SKM-1 treated with dmso at 0.1 percent for 144 hours (cell line): ENCODE results near the gene VSIG4.
A peak's percentile ranks its signal among the peaks of the same experiment; 100 is the strongest.
"Not testable (repeated sequence)": the region's sequence is repeated elsewhere in the genome, so short reads cannot be mapped to it uniquely, and the experiment has no call there.

Experiments
- DNase-seq: peaks from one replicate; lab custom pipeline; 2025; ENCODE audit not compliant: unreplicated experiment; lab: John Stamatoyannopoulos, UW

The VSIG4 gene, protein sequence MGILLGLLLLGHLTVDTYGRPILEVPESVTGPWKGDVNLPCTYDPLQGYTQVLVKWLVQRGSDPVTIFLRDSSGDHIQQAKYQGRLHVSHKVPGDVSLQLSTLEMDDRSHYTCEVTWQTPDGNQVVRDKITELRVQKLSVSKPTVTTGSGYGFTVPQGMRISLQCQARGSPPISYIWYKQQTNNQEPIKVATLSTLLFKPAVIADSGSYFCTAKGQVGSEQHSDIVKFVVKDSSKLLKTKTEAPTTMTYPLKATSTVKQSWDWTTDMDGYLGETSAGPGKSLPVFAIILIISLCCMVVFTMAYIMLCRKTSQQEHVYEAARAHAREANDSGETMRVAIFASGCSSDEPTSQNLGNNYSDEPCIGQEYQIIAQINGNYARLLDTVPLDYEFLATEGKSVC

DNA sequence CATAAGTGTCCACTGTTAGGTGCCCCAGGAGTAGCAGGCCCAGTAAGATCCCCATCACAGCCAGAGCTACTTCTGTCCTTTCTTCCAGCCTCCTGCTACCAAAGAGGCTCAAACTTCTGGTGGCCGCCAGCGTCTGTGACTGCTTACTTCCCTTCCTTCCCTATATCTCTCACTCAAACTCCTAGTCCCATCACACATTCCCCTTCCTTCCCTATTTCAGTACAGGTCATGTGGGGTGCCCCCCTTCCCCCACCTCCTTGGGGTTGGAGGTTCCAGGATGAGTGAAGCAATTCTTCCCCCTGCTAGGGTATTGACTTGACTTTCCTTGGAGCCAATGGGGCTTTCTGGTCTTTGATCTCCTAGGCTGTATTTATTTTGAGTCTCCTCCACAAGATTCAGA, at the start of gene VSIG4:
TSS of gene VSIG4 (minus strand) at position 137 of the 400 bp plus-strand sequence. CDS start at position 55, 82 bp downstream.
- DNase-seq, result no peak

DNA sequence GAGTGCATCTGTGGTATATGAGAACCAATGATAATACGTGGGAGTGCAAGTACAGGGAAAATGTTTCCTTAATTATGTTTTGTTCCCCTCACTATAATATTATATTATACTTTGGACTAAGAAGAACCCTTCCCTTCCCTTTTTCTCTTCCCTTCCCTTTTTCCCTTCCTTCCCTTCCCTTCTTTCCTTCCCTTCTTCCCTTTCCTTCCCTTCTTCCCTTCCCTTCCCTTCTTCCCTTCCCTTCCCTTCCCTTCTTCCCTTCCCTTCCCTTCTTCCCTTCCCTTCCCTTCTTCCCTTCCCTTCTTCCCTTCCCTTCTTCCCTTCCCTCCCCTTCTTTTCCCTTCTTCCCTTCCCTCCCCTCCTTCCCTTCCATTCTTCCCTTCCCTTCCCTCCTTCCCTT, 36.9 kb upstream of the VSIG4 start:
- DNase-seq, result no peak

DNA sequence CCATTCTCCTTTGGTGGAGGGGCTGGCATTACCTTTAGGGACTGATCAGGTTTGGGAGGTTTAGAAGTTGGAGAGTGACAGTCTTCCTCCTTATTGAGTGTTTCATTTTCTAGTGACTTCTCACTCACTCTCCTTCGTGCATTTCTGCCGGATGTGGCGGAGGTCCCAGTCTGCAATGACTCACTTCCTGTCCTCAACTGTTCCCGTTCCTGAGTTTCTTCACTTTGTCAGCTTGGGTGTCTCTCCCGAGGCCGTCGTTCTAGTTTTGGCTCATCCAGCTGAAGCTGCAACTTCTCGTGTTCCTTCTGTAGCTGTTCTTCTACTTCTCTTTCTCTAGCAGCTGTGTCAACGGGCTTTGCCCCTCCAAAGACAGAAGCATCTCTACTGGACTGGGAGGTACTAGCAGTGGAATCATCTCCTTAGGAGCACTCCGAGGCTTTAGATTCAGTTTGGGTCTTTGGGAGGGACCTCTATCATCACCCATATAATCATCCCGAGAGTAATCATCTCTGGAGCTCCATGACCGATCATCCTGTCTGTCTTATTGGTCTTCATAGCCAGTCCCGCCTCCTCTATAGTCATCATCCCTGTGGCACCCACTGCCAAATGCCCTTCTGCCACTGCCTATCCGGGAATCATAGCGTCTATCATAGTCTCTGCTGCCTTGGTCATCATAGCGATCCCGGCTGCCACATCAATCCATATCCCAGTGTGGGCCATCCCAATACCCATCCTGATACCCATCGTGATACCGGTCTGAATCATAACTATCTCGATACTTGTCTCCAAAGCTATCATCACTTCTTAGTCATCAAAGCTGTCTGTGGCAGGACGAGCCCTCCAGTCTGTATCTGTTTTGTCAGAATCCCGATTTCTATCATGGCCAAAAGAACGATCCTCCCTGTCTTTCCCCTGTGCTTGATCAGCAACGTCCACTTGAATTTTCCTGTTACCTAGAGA, 35.3 kb upstream of the VSIG4 start:
- DNase-seq, result peak; percentile 68

DNA sequence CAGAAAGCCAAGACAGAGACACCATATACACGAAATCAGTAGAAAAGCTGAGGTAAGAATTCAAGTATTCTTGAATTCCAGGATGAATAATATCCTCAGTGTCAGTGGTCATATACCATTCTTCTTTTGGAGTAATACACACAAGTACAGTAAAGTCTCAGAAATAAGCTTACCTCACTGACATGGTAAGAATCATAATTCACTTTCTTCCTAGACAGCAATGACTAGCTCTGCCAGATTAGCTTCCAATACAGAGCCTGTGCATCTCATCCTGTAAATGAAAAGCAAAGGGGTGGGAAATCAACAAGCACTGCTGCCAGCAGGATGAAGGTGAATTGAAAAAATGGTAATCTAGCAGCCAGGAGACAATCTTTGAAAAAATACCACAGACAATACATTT, 31.2 kb upstream of the VSIG4 start:
- no peak for DNase-seq

DNA sequence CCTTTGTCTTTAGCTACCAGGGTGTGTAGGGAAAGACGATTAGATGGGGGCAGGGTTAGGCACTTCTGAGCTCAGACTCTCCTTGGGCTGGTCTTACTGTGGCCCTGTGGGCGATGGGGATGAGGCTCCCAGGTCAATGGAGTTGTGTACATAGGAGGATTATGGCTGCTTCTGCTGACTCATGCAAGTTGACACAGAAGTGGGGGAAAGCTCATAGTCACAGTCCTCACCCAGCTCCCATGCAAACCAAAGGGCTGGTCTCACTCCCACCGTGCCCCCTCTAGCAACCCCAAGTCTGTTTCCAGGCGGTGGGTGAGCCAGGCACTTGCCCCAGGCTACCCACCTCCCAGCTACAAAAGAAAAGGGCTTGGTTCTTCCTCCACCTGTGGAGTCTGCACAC, 24.4 kb upstream of the VSIG4 start:
- DNase-seq, result no peak

DNA sequence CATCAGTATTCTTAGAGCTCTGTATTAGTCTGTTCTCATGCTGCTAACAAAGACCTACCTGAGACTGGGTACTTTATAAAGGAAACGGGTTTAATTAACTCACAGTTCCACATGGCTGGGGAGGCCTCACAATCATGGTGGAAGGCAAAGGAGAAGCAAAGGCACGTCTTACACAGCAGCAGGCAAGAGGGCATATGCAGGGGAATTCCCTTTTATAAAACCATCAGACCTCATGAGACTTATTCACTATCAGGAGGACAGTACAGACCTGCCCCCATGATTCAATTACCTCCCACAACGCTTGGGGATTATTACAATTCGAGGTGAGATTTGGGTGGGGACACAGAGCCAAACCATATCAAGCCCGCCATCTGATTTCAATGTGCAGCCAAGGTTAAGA, 17.1 kb upstream of the VSIG4 start:
- not testable (repeated sequence) for DNase-seq

DNA sequence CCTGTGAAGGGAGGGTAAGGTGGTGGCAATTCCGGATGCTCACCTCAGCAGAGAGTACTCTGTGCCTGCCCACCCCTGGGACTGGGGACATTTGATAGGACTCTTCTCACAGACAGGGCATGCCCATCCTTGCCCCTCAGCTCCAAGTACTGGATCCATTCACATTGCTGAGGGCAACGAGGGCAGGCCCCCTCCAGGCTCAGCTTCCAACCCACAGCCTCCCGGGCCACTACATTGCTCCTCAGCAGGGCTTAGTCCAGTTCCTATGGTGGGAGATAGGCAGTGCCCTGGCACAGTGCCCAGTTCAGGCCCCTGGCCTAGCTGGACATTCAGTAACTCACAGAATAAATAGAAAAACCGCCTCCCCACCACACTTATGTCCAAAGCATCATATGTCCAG, 15.1 kb upstream of the VSIG4 start:
- no peak for DNase-seq

DNA sequence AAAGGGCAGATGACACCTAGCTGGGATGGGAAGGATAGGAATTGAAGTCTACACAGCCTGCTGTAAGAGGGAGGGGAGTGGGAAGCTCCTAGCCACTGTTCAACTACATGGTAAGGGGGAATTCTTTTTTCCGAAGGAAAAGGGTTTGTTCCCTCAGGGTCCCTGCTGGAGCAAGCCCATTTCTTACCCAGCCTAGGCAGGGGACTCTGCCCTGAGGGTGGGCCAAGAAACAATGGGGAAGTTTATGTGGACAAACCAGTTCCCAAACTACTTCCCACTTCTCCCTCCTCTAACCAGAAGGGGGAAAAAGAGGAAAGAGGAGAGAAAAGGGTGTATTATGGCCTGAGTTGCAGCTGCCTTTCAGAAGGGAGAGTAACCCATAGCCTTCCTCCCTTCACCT, 13.5 kb upstream of the VSIG4 start:
- DNase-seq, result no peak

DNA sequence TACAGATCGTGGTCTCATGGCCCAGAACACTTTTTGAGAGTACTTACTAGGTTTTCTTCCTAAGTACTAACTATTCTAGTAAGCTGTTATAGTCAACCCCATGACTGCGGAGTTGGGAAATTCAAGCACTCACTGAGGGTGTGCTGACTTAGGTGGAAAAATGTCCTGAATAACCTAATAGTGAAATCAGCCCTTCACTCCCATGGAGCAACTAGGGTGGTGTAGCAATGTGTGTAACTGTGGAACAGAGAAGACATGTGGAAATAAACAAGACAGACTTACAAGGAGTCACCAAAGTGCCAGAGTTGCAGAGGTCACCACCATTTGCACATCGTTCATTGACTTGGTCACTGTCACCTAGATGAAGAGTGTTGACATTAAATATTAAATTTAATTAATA, 12.1 kb upstream of the VSIG4 start:
- no peak for DNase-seq

DNA sequence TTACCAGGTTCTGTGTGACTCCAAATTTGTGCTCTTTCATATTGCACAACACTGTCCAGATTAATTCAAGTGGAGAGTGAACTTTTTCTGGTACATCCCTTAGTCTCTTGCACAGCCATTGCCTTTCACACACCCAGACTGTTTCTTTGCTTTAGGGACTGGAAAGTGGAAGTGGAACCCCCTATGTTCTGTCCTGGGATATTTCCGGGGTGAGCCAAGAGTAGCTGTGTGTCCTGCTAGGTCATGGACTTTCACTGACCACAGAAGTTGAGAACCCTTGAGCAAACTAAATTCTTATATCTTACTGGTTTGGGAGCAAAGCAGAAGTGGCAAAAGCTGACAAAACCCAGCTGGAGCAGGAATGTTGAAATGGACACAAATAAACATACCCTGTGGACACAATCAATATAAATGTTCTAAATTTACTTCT, 10.3 kb upstream of the VSIG4 start:
- DNase-seq, result peak; percentile 85

DNA sequence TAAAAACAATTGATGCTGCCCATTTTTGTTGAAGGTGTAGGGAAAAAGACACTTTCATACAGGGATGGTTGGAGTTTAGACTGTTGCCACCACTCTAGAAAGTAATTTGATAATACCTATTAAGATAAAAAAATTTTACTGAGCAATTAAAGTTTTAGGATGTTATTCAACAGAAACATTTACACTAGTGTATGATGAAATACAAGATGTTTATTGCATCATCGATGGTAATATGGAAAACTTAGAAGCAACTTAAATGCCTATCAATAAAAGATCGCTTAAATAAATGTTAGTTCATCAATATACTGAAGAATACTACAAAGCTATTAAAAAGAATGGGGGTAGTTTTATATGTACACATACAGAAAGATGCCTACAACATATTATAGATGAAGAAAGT, 9.2 kb upstream of the VSIG4 start:
- no peak for DNase-seq

DNA sequence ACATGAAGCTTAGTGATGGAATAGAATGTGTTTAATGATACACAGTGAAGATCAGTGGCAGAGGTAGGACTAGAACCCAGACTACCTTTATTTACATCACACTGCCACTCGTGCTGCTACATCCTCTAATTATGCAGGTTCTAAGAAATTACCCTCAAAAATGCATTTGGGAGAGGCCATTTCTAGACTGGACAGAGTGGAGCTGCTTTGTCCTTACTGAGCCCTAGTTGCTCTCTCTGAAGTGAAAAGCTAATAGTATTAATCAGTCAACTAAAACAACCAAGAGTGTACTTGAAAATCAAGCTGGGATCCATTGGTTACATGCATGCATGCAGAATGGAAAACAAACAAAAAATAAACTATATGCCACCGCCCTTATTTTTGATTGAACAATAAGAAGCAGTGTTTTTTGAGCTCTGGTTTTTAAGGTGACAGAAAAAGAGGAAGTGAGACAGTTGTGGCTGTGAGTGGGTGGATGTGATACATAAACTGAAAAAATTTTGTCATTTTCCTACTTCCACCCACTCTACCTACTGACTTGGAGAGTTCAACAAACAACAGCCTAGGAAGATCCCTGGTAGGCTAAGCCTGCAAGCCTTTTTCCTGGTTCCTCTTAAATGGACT, 6.8 kb upstream of the VSIG4 start:
- DNase-seq, result peak; percentile 73

DNA sequence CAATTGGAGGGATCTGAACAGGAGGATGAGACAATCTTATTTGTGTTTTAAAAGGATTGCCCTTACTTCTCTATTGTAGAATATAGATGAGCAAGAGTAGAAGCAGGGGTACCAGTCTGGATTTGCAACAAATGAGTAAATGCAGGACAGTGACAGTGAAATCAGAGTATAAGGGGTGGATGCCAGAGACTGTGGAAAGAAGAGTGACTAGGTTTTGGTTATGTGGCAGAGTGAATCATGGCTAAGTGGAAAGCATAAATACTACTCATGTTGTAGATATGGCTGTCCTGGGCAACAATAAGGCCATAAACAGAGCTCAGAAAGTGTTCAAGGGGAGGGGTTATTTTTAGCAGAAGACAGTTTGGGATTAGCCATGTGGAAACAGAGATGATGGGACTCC, 6.0 kb upstream of the VSIG4 start:
- DNase-seq, result no peak

DNA sequence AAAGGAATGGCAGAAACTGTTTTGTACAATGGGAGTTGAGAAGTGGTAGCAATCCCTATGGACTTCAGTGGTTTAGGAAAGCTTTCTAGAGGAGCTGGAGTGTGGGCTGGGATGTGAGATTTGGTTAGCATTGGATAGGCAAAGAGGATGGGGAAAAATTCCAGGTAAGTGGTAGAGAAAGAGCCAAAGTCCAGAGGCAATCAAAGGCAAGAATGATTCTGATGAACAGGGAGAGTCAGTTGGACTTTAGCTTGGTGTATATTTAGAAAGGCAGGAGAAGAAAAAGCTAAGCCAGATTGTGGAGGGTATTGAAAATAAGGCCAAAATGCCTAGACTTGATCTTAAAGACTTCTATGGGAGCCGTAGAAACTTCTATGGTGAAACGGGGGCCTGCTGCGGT, 3.7 kb upstream of the VSIG4 start:
- no peak for DNase-seq

DNA sequence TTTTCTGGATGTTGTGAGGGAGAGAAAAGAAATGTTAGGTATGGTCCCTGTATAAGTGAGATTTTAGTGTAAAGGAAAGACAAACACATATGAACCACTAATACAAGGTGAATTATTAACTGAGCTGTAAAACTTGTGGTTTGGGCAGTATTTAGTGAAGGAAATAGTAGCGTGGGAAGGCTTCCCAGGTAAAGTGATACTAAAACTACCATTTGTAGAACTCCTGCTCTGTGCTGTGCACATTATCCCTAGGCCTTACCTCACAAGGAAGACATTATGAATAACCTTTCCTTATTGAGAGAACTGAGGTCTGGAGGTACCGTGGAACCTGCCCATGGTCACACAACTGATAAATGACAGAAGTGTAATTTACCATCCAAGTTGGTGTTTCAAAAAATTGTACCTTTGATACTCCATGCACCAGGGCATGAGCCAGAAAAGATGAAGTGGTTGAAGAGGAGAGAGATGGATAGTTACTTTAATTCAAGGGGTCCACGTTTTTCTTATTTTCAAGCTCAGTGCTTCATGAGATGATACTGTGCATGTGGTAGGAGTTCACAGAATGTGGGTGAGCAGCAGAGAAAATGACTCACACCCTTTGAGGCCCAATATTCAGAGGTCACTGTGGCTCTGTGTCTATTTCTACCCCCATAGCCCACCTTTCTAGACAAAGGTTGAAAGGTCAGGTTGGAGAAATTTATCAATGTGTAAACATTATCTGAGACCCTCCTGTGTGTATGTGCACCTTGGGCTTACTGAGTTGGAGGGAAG, 2.6 kb upstream of the VSIG4 start:
- no peak for DNase-seq

DNA sequence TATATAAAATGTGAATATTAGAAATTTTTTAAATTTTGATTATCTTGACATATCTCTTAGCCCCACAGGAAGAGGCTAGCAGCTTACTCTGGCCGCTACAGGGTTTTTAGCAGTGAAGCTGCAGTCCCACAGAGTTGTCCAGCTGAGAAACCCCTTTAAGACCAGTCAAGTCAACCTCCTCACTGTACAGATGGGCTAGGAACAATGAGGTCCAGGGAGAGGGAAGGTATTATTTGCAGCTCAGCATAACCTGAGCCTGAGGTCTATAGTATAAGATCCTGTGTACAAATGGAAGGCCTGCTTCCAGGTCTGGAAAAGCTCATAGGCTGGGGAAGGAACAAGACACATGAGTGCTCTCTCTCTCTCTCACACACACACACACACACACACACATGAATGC, 1.8 kb downstream of the VSIG4 start:
- no peak for DNase-seq

DNA sequence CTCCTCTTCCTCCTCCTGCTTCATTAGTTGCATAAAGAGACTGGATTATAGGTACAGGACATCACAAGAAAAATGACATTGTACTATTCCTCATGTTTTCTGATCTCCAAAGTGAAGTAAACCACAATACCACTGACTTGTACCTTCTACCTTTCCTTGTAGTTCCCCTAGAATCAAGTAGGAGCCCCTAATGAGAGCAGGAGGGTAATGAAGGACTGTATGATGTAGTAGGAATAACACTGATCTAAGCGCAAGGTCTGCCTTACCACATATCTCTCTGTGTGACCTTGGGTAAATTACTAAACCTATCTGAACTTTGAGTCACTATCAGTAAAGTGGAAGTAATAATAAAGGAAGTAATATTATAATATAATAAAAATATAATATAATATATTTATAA, 3.6 kb downstream of the VSIG4 start:
- DNase-seq, result no peak

DNA sequence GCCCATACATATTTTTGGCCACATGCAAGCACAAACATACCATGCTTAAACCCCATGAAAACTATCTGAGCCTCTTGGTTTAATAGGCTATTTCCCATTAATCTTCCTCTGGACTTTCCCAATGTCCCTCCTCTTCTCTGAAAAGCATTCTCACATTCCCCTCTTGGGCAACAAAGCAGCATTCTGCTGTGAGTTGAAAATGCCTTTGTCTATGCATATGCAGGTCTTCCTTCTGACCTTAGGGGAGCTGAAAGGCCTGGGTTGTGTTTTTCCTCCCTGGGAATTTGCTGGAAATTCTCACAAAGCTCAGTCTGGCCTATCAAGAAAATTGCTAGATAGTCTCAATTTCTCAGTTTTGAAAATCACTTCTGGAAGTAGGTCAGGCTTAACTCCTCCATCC, 4.2 kb downstream of the VSIG4 start:
- no peak for DNase-seq

DNA sequence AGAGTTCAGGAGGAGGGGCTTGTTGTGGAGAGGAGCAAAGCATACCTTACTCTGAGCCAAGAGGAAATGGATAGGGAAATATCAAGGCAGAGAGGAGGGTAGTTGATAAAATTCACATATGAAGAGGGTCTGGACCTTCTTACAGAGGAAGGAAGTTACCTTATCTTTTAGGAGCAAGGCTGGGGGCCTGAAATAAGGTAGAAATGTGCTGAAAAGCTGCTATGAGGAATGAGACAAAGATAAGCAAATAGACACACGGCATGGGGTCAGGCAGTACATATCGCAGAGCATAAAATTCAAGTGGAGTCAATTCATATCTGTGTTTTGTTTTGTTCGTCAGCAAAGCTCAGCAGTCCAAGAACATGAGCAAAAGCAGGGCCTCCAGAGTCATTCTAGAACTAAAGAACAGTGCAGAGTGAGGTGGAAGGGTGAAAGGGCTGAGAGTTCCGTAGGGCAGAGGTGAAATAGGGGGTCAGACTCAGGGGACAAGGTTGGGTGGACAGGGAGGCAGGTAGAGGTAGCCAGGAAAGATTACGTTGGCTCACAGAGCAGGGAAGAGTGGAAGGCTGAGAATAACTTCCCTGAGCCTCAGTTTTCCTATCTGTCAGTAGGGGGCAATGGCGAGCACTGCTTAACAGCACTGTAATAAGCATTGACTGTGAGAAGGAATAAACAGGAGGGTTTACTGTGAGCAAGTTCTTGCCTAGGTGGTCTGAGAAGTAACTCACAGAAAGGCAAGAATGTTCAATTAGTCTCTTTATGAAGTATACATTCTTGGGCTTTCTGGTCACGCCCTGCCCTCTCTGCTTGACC, 9.2 kb downstream of the VSIG4 start:
- no peak for DNase-seq

DNA sequence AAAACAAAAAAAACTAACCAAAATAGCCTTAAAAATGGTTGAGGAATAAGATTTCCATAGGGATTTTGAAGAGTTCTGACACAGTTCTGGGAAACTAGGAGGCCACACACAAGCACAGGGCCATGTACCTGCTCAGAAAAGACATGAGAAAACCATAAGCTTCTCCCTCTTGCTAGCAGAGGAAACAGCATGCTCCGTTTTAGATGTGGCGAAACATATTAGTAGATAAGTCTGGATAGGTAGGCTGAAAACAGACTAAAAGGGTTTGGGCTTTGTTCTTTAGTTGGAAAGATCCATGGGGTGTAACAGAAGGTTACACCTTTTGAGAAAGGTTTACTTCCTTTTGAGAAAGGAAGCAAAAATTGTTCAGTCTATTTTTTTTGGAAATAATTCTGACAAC, 10.9 kb downstream of the VSIG4 start:
- DNase-seq, result no peak
